Spleen (tissue), 7 donors: ENCODE results near the gene ACADL.

Experiments used
- CTCF ChIP-seq, 11 experiments: fragments of 200-600 bp in 7 of 11; fragments of 450-650 bp in 4 of 11; sonication (generic) in 4 of 11; IDR thresholded peaks in 8 of 11; conservative IDR thresholded peaks in 3 of 11; 1 replicate in 7 of 11; 2 replicates in 4 of 11; pipeline versions ENCODE4 v1.4.0 to v1.8.0; 2016 to 2021; ENCODE audit warnings: antibody characterized with exemption in 11 of 11, inconsistent platforms in 4 of 11, mild to moderate bottlenecking in 1 of 11
- POLR2A ChIP-seq, 3 donors: fragments of 450-650 bp; IDR thresholded peaks; one replicate each; pipeline ENCODE4 v1.5.1; 2017; ENCODE audit warnings: antibody characterized with exemption in 3 of 3, mild to moderate bottlenecking in 1 of 3
- POLR2AphosphoS5 ChIP-seq, 3 donors: sonication (generic); formaldehyde crosslinking; IDR thresholded peaks; one replicate each; pipeline ENCODE4 v1.5.1; 2017; ENCODE audit warnings: antibody characterized with exemption in 3 of 3
- donor health status: DM: no; HTN: no; CAD: no; lungs with moderate emphysema.
- donor health status: DM: no; HTN: no; CAD: no.
- donor health status: DM: no; HTN: no; CAD: no.

GRCh38 chr2:210147614-210148013 is 77.6 kb downstream of the ACADL start:
- TF ChIP-seq CTCF (IDR thresholded peaks at IDR 0.05 in 8 of 11, conservative IDR thresholded peaks at IDR 0.05 in 3 of 11) (no peak), POLR2A (IDR thresholded peaks at IDR 0.05) (no peak), POLR2AphosphoS5 (IDR thresholded peaks at IDR 0.05) (no peak)
